Measurements from ENCODE around the gene PDE4D.

The PDE4D gene

DNA sequence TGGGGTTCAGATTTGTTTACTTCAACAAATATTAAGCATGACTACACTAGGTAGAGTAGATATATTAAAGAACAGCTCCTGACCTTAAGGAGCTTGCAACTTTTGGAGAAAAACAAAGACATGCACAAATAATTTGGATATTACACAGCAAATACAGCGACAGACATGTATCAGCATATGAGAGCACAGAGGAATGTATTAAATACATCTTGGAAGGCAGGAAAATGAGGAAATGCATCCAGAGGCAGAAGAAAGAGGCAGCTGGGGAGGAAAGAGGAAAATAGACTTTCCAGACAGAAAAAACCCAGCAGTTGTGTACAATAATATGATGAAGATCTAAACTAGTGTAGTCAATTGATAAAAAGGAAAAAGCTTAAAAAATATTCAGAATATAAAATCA, 392.2 kb downstream of the PDE4D start:
- Histone ChIP-seq H3K36me3 (ENCODE audit: insufficient read depth, low read depth, low read length) (no peaks in the 10 kb centered on the region), H3K9ac (ENCODE audit: low read depth, low read length) (no peak overlapping the region), H3K27ac (ENCODE audit: low read length) (no peak overlapping the region), H3K4me1 (ENCODE audit: insufficient read depth, low read length) (no peaks in the 10 kb centered on the region; the same call in 1 of the 2 replicates), H3K4me3 (ENCODE audit: low read length) (no peak overlapping the region), H3K27me3 (ENCODE audit: insufficient read depth, low read length) (no peaks in the 10 kb centered on the region), H3K9me3 (ENCODE audit: insufficient read depth, low read depth, low read length) (no peaks in the 10 kb centered on the region)

DNA sequence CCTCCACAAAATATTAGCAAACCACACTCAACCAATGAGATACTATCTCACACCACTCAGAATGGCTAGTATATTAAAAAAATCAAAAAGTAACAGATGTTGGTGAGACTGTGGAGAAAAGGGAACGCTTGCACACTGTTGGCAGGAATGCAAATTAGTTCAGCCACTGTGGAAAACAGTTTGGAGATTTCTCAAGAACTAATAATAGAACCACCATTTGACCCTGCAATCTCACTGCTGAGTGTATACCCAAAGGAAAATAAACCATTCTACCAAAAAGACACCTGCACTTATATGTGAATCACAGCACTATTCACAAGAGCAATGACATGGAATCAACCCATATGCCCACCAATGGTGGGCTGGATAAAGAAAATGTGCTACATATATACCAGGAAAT, 393.5 kb downstream of the PDE4D start:
- Histone ChIP-seq H3K27ac (ENCODE audit: low read length) (no peak overlapping the region), H3K27me3 (ENCODE audit: insufficient read depth, low read length) (no peaks in the 10 kb centered on the region), H3K36me3 (ENCODE audit: insufficient read depth, low read depth, low read length) (no peaks in the 10 kb centered on the region), H3K9ac (ENCODE audit: low read depth, low read length) (no peak overlapping the region), H3K9me3 (ENCODE audit: insufficient read depth, low read depth, low read length) (no peaks in the 10 kb centered on the region), H3K4me1 (ENCODE audit: insufficient read depth, low read length) (no peaks in the 10 kb centered on the region; the same call in 1 of the 2 replicates), H3K4me3 (ENCODE audit: low read length) (no peak overlapping the region)

DNA sequence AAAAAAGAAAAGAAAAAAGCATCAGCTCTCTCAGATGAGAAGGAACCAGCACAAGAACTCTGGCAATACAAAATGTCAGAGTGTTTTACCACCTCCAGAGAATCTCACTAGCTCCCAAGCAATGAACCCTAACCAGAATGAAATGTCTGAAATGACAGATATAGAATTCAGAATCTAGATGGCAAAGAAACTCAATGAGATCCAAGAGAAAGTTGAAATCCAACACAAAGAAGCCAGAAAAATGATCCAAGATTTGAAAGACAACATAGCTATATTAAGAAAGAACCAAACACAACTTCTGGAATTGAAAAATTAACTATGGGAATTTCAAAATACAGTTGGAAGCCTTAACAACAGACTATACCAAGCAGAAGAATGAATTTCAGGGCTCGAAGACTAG, 396.3 kb downstream of the PDE4D start:
- Histone ChIP-seq H3K36me3 (ENCODE audit: insufficient read depth, low read depth, low read length) (no peaks in the 10 kb centered on the region), H3K9ac (ENCODE audit: low read depth, low read length) (no peak overlapping the region), H3K27ac (ENCODE audit: low read length) (no peak overlapping the region), H3K9me3 (ENCODE audit: insufficient read depth, low read depth, low read length) (no peaks in the 10 kb centered on the region), H3K4me3 (ENCODE audit: low read length) (no peak overlapping the region), H3K27me3 (ENCODE audit: insufficient read depth, low read length) (no peaks in the 10 kb centered on the region), H3K4me1 (ENCODE audit: insufficient read depth, low read length) (no peaks in the 10 kb centered on the region)

DNA sequence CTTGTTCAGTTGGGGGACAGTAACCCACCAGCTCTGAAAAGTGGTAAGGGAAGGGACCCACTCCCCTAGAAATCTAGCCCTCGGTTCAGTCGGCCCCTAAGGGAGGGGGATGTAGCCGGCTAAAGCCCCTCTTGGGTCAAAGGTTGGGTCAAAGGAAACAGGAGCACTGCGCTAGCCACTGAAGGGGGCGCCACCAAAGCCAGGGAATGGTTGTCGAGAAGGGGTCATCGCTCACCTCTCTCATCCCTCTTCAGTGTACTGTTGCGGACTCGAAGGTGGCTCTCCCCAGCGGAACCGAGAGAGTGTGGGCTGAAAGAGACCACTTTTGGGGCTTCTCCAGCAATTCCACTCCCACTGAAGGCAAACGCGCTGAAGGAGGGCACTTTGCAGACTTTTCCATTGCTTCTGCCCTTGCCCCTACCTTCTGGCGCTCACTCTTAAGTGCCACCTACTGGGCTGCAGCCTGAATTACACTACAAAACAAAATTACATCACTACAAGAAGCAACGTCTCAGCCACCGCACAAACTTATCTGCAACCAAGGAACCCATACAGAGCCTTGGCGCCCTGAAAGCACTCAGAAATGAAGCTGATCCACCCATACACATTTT, 396.9 kb downstream of the PDE4D start:
- H3K4me1 ChIP-seq (ENCODE audit: insufficient read depth, low read length), result no peaks in the 10 kb centered on the region
- H3K27me3 ChIP-seq (ENCODE audit: insufficient read depth, low read length), result no peaks in the 10 kb centered on the region
- H3K36me3 ChIP-seq (ENCODE audit: insufficient read depth, low read depth, low read length), result no peaks in the 10 kb centered on the region
- no peak overlapping the region for H3K27ac ChIP-seq (ENCODE audit: low read length)
- H3K9me3 ChIP-seq (ENCODE audit: insufficient read depth, low read depth, low read length), result no peaks in the 10 kb centered on the region
- H3K9ac ChIP-seq (ENCODE audit: low read depth, low read length), result no peak overlapping the region
- H3K4me3 ChIP-seq (ENCODE audit: low read length), result no peak overlapping the region

DNA sequence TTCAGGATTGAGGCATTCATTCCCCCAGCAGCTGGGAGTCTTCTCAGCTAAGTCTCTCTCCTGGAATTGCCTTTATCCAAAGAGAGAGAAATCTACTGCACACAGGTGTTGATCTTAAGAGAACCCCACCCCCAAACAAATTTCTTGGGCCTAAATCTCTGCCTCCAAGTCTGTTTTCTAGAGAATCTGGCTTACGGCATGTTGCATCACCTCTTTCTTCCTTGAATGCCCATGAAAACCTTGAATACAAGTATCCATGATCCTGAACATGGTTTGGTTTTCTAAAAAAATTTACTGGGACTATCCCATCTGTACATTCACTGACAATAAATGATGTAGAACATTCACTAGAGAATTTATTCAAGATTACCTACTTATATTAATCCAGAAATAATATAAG, 401.6 kb downstream of the PDE4D start:
- Histone ChIP-seq H3K9me3 (ENCODE audit: insufficient read depth, low read depth, low read length) (no peaks in the 10 kb centered on the region), H3K36me3 (ENCODE audit: insufficient read depth, low read depth, low read length) (no peaks in the 10 kb centered on the region), H3K9ac (ENCODE audit: low read depth, low read length) (no peak overlapping the region), H3K27me3 (ENCODE audit: insufficient read depth, low read length) (no peaks in the 10 kb centered on the region), H3K27ac (ENCODE audit: low read length) (no peak overlapping the region), H3K4me1 (ENCODE audit: insufficient read depth, low read length) (peaks cover 9% of the 10 kb centered on the region; the same call in 1 of the 2 replicates), H3K4me3 (ENCODE audit: low read length) (no peak overlapping the region)

DNA sequence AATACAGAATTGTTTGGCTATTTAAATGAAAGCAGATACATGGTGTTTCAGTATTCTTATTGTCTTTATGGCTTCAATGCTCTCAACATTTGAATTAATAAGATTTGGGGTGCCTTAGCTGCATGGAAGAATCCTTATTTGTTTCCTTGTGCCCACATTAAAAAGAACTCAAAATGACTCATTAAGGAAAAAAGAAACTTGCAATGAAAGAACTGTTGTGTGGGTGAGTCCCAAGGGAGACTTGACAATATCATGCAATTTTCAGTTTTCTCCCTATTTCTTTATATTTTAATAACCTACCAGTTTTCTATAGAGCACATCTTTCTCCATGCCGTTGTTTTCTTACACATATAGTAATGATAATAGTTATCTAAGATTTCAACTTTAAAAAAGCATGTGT, 404.0 kb downstream of the PDE4D start:
- H3K4me3 ChIP-seq (ENCODE audit: low read length), result no peak overlapping the region
- H3K27me3 ChIP-seq (ENCODE audit: insufficient read depth, low read length), result no peaks in the 10 kb centered on the region
- no peak overlapping the region for H3K9ac ChIP-seq (ENCODE audit: low read depth, low read length)
- no peak overlapping the region for H3K27ac ChIP-seq (ENCODE audit: low read length)
- H3K4me1 ChIP-seq (ENCODE audit: insufficient read depth, low read length), result peaks cover 16% of the 10 kb centered on the region
- no peaks in the 10 kb centered on the region for H3K9me3 ChIP-seq (ENCODE audit: insufficient read depth, low read depth, low read length)
- H3K36me3 ChIP-seq (ENCODE audit: insufficient read depth, low read depth, low read length), result no peaks in the 10 kb centered on the region

DNA sequence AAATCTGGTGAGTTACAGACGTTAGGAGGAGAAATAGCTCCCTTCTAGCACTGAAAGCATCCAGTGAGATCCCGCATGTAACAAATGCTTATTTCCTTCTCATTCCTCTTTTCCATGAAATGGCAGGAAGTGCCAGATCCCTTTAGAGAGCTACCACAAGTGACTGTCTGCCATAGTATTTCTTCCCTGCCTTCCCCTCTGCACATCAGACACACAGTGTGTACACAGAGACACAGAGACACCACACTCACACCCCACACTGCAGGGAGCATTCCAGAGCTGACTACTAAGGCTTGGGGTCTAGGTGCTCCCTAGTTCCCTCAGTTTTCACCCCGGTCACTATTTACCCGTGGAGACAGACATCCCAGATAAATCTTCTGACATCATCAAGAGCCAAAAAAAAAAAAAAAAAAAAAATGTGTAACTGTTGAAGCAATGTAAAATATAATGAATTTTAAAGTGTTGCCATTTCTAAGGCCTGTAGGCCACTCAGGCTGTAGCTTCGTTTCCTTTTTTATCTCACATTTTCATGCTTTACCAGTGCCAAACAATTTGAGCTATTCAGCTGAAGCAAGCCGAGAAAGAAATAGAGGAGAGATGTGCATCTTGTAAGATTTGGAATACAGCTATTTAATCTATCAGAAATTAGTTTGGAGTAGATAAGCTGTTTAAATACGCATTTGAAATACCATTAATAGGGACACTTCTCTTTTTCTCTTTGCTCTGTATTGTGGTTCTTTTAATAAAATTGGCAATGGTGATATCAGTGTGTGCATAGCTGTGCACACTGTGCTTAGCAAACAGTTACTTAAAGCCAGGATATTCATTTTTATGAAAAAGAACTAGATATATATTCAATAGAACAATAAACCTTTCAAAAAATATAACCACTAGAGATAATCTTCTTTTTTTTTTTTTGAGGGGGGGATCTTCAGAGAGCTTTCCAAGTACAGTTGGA, 405.5 kb downstream of the PDE4D start:
- H3K4me1 ChIP-seq (ENCODE audit: insufficient read depth, low read length), result peaks cover 22% of the 10 kb centered on the region
- no peak overlapping the region for H3K27ac ChIP-seq (ENCODE audit: low read length)
- no peaks in the 10 kb centered on the region for H3K36me3 ChIP-seq (ENCODE audit: insufficient read depth, low read depth, low read length)
- H3K27me3 ChIP-seq (ENCODE audit: insufficient read depth, low read length), result no peaks in the 10 kb centered on the region
- no peaks in the 10 kb centered on the region for H3K9me3 ChIP-seq (ENCODE audit: insufficient read depth, low read depth, low read length)
- H3K4me3 ChIP-seq (ENCODE audit: low read length), result no peak overlapping the region
- no peak overlapping the region for H3K9ac ChIP-seq (ENCODE audit: low read depth, low read length)

DNA sequence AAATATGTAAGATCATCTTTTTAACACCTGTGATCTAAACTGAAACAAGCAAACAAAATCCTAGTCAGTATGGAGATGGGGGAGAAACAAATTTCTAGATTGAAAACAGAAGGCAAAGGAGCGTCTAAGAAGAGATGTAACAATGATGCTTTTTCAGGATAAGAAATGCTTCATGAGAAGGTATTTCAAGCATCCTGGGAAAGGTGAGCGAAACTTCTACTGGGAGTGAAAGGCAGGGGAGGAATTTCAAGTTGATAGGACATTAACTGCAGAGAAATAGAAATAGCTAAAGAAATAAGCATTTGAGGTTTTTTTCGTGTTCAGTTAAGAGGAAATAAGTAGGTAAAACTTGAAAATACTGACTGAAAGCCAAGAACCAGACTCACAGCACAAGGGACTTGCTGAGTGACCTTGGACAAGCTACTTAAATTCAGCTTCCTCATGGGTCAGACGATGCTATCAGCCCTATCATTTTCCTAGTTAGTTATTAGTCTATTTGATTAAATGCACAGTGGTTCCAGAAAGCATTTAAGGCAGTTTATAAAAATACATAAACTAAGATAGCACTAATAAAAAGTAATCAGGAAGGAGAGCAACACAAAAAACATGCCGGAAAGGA, 406.3 kb downstream of the PDE4D start:
- Histone ChIP-seq H3K27ac (ENCODE audit: low read length) (no peak overlapping the region), H3K4me3 (ENCODE audit: low read length) (no peak overlapping the region), H3K4me1 (ENCODE audit: insufficient read depth, low read length) (peaks cover 27% of the 10 kb centered on the region), H3K9ac (ENCODE audit: low read depth, low read length) (no peak overlapping the region), H3K27me3 (ENCODE audit: insufficient read depth, low read length) (no peaks in the 10 kb centered on the region), H3K36me3 (ENCODE audit: insufficient read depth, low read depth, low read length) (no peaks in the 10 kb centered on the region), H3K9me3 (ENCODE audit: insufficient read depth, low read depth, low read length) (no peaks in the 10 kb centered on the region)

DNA sequence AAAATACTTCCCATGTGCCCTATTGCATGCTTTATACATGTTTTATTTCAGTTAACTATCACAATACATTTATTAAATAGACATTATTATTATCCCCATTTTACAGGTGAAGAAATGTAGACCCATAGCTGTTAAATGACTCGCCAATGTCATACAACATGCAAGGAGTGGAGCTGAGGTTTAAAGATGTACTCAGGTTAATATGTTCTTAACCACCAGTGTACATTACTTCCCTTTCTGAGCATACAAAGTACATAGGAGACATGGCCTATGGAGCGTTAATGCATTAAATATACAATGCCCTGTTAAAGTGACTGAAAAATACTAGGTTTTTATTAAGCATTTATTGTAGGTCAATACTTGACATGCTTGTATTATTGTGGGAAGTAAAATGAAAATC, 407.0 kb downstream of the PDE4D start:
- Histone ChIP-seq H3K4me1 (ENCODE audit: insufficient read depth, low read length) (peaks cover 32% of the 10 kb centered on the region), H3K27me3 (ENCODE audit: insufficient read depth, low read length) (no peaks in the 10 kb centered on the region), H3K4me3 (ENCODE audit: low read length) (no peak overlapping the region), H3K36me3 (ENCODE audit: insufficient read depth, low read depth, low read length) (no peaks in the 10 kb centered on the region), H3K9me3 (ENCODE audit: insufficient read depth, low read depth, low read length) (no peaks in the 10 kb centered on the region), H3K27ac (ENCODE audit: low read length) (no peak overlapping the region), H3K9ac (ENCODE audit: low read depth, low read length) (no peak overlapping the region)

DNA sequence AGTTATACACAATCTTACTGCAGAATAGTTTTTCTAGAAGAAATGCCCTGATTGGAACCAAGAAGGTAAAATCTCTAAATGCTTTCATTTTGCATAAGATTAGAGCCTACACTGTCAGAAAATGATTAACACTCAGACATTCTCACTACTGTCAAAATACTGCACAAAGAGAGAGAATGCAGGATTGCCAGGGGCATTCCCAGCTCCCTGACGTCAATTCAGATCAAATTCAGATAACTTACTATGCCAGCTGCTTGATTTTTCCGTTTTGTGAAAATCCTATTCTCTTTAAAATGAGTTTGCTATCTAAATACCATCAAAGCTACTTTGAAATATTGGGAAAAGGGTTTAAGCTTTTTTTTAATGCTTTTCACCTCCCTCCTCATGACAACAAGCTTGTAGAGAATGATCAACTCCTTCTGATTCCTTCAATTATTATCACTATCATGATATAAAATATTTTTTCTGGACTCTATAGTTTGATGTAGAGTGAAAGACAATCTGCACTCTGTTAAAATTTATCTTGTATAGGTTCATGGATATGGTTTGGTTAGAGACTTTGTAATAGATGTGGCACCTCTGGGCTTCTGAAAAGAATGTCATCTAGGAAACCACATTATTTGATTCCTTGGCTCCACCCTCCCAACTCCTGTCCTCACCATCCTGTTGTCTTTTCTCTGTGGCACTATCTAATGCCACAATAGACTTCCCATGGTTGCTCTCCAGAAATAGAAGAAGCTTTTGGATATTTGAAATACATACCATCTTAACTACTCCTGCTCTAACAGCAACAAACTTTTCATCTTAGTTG, 407.7 kb downstream of the PDE4D start:
- H3K9ac ChIP-seq (ENCODE audit: low read depth, low read length), result no peak overlapping the region
- H3K36me3 ChIP-seq (ENCODE audit: insufficient read depth, low read depth, low read length), result no peaks in the 10 kb centered on the region
- H3K4me1 ChIP-seq (ENCODE audit: insufficient read depth, low read length), result peaks cover 35% of the 10 kb centered on the region
- no peaks in the 10 kb centered on the region for H3K9me3 ChIP-seq (ENCODE audit: insufficient read depth, low read depth, low read length)
- H3K27me3 ChIP-seq (ENCODE audit: insufficient read depth, low read length), result no peaks in the 10 kb centered on the region
- no peak overlapping the region for H3K27ac ChIP-seq (ENCODE audit: low read length)
- H3K4me3 ChIP-seq (ENCODE audit: low read length), result no peak overlapping the region

DNA sequence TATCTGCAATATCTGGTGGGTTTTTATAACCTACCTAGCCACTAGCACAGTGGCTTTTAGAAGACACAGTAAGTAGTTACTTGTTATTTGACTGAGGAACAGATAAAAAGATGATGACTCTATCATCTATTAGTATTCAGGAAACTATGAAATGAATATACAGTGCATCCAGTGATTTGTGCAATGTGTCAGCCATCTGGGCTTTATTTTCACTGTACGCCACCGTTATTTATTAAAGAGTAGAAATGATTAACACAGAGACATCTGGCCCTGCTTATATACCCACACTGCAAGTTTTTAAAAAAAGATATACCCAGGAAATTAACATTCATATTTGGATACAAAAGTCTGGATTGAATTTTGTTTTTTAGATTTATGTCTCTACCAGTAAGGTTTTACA, 408.4 kb downstream of the PDE4D start:
- Histone ChIP-seq H3K9ac (ENCODE audit: low read depth, low read length) (no peak overlapping the region), H3K4me3 (ENCODE audit: low read length) (no peak overlapping the region), H3K27ac (ENCODE audit: low read length) (no peak overlapping the region), H3K4me1 (ENCODE audit: insufficient read depth, low read length) (peaks cover 35% of the 10 kb centered on the region), H3K27me3 (ENCODE audit: insufficient read depth, low read length) (no peaks in the 10 kb centered on the region), H3K36me3 (ENCODE audit: insufficient read depth, low read depth, low read length) (no peaks in the 10 kb centered on the region), H3K9me3 (ENCODE audit: insufficient read depth, low read depth, low read length) (no peaks in the 10 kb centered on the region)
